IMR-90 (cell line): Measurements from ENCODE around the gene SLC9A9. TPM values are rescaled to one million over a fixed set of nuclear protein-coding genes. Genes with fewer than 3 reads are reported as not detected.

Source experiments
- ATAC-seq: fragments of 200-7000 bp; cut with Tn5 transposase; 2 replicates; pipeline ENCODE4 v1.9.1; 2020; ENCODE audit warnings: low read depth, mild to moderate bottlenecking, moderate library complexity
- BruUV-seq: library from RNA; stranded (reverse); fragments of 400-500 nt; replicated peaks from 2 replicates; lab custom pipeline; 2021; lab: Mats Ljungman, UMichigan
- CTCF ChIA-PET: fragments of 300-600 bp; formaldehyde crosslinking; extraction: SDS; loops from one replicate; lab custom pipeline; 2021; ENCODE audit warnings: antibody characterized with exemption; lab: Yijun Ruan, JAX
- POLR2A ChIA-PET: fragments of 300-600 bp; sonication (Branson Sonifier 250); formaldehyde crosslinking; loops from one replicate; lab custom pipeline; 2022; ENCODE audit warnings: antibody characterized with exemption; ENCODE audit not compliant: unreplicated experiment; lab: Charles Lee
- DNase-seq: peaks from one replicate; pipeline ENCODE4 v3.0.0; 2013
- H2AFZ ChIP-seq: replicated peaks from 2 replicates; pipeline ENCODE3; 2013; ENCODE audit warnings: low read length, mild to moderate bottlenecking; ENCODE audit not compliant: poor library complexity
- H2AK5ac ChIP-seq: 2 replicates; pipeline ENCODE4 v1.6.1; 2013; ENCODE audit warnings: low read depth, low read length, inconsistent platforms
- H2AK9ac ChIP-seq: replicated peaks from 2 replicates; pipeline ENCODE3; 2013; ENCODE audit warnings: mild to moderate bottlenecking, low read depth, low read length, moderate library complexity; ENCODE audit not compliant: poor library complexity
- H2BK120ac ChIP-seq: 2 replicates; pipeline ENCODE4 v1.6.1; 2013; ENCODE audit warnings: low read depth, low read length, inconsistent platforms
- H2BK15ac ChIP-seq: 3 replicates; pipeline ENCODE4 v1.6.1; 2013; ENCODE audit warnings: low read depth, low read length, inconsistent platforms
- H2BK20ac ChIP-seq: 2 replicates; pipeline ENCODE4 v1.6.1; 2013; ENCODE audit warnings: low read depth, mild to moderate bottlenecking, inconsistent platforms, low read length, moderate library complexity
- H2BK5ac ChIP-seq: 2 replicates; pipeline ENCODE4 v1.6.1; 2013; ENCODE audit warnings: mild to moderate bottlenecking, low read depth, low read length, inconsistent platforms; ENCODE audit not compliant: poor library complexity, severe bottlenecking
- H3K14ac ChIP-seq: replicated peaks from 2 replicates; pipeline ENCODE4 v1.6.1; 2013; ENCODE audit warnings: low read depth, low read length, inconsistent platforms
- H3K18ac ChIP-seq: 2 replicates; pipeline ENCODE4 v1.6.1; 2013; ENCODE audit warnings: low read depth, low read length, control low read depth
- H3K23ac ChIP-seq: 2 replicates; pipeline ENCODE4 v1.6.1; 2013; ENCODE audit warnings: low read depth, low read length, inconsistent platforms
- H3K27ac ChIP-seq: 2 replicates; pipeline ENCODE4 v1.5.1; 2013; ENCODE audit warnings: mild to moderate bottlenecking, control low read depth, low read length; ENCODE audit not compliant: insufficient read depth
- H3K27me3 ChIP-seq: 2 replicates; pipeline ENCODE4 v1.6.1; 2013; ENCODE audit warnings: low read length; ENCODE audit not compliant: control insufficient read depth, insufficient read depth
- H3K36me3 ChIP-seq: 2 replicates; pipeline ENCODE4 v1.6.1; 2013; ENCODE audit warnings: low read length, mixed read lengths; ENCODE audit not compliant: control insufficient read depth, insufficient read depth
- H3K4ac ChIP-seq: 2 replicates; pipeline ENCODE4 v1.6.1; 2013; ENCODE audit warnings: low read depth, low read length, inconsistent platforms
- H3K4me1 ChIP-seq: 2 replicates; pipeline ENCODE4 v1.6.1; 2013; ENCODE audit warnings: low read length, mixed read lengths; ENCODE audit not compliant: control insufficient read depth, insufficient read depth
- H3K4me2 ChIP-seq: 2 replicates; pipeline ENCODE4 v1.6.1; 2013; ENCODE audit warnings: low read depth, mild to moderate bottlenecking, control low read depth, low read length, moderate library complexity
- H3K4me3 ChIP-seq: 2 replicates; pipeline ENCODE4 v1.5.1; 2013; ENCODE audit warnings: low read depth, mild to moderate bottlenecking, control low read depth, low read length, moderate library complexity; ENCODE audit not compliant: insufficient read depth
- H3K56ac ChIP-seq: 2 replicates; pipeline ENCODE4 v1.6.1; 2013; ENCODE audit warnings: low read length, inconsistent platforms; ENCODE audit not compliant: insufficient read depth; ENCODE audit errors: extremely low read depth
- H3K79me1 ChIP-seq, 2 experiments: 2 replicates each; pipeline ENCODE4 v1.6.1; 2013; ENCODE audit warnings: low read length in 2 of 2, inconsistent platforms in 1 of 2, low read depth in 1 of 2
- H3K9ac ChIP-seq: 2 replicates; pipeline ENCODE4 v1.6.1; 2013; ENCODE audit warnings: low read depth, low read length, control low read depth
- H3K9me1 ChIP-seq: 2 replicates; pipeline ENCODE4 v1.6.1; 2013; ENCODE audit warnings: low read length, inconsistent platforms; ENCODE audit not compliant: insufficient read depth
- H3K9me3 ChIP-seq: 2 replicates; pipeline ENCODE4 v1.6.1; 2013; ENCODE audit warnings: low read length; ENCODE audit not compliant: control insufficient read depth, insufficient read depth
- H4K20me1 ChIP-seq: 2 replicates; pipeline ENCODE4 v1.6.1; 2013; ENCODE audit warnings: low read length, inconsistent platforms; ENCODE audit not compliant: insufficient read depth
- H4K5ac ChIP-seq: 2 replicates; pipeline ENCODE4 v1.6.1; 2013; ENCODE audit warnings: mild to moderate bottlenecking, low read depth, low read length, control low read depth
- H4K8ac ChIP-seq, 2 experiments: 2 replicates each; pipeline ENCODE4 v1.6.1; 2013; ENCODE audit warnings: low read depth in 2 of 2, low read length in 2 of 2, control low read depth in 1 of 2, inconsistent platforms in 1 of 2
- H4K91ac ChIP-seq: 2 replicates; pipeline ENCODE4 v1.6.1; 2013; ENCODE audit warnings: low read depth, low read length, inconsistent platforms; ENCODE audit not compliant: insufficient read depth
- CEBPB ChIP-seq: IDR thresholded peaks from 2 replicates; pipeline ENCODE4 v1.6.1; 2012; ENCODE audit warnings: low read depth, low read length, improper control_type of control experiment
- MAZ ChIP-seq: IDR thresholded peaks from 2 replicates; pipeline ENCODE4 v1.6.1; 2012; ENCODE audit warnings: low read depth, mild to moderate bottlenecking, low read length, improper control_type of control experiment, moderate library complexity, borderline replicate concordance
- POLR2A ChIP-seq: IDR thresholded peaks from 2 replicates; pipeline ENCODE4 v1.6.1; 2012; ENCODE audit warnings: mild to moderate bottlenecking, low read depth, low read length
- RAD21 ChIP-seq: IDR thresholded peaks from 2 replicates; pipeline ENCODE4 v1.6.1; 2012; ENCODE audit warnings: low read length, improper control_type of control experiment
- RCOR1 ChIP-seq: IDR thresholded peaks from 2 replicates; pipeline ENCODE4 v1.6.1; 2012; ENCODE audit warnings: mild to moderate bottlenecking, low read length, improper control_type of control experiment; ENCODE audit not compliant: insufficient replicate concordance
- RFX5 ChIP-seq: IDR thresholded peaks from 2 replicates; pipeline ENCODE4 v1.8.0; 2012; ENCODE audit warnings: low read depth, mild to moderate bottlenecking, low read length, moderate library complexity
- SMC3 ChIP-seq: fragments of 150-350 bp; IDR thresholded peaks from 2 replicates; pipeline ENCODE4 v1.6.1; 2016; ENCODE audit warnings: low read depth, mild to moderate bottlenecking, antibody characterized with exemption, low read length, moderate library complexity
- WGBS, 2 experiments: methylation state at CpG; one replicate each; pipeline versions ENCODE4 v1.1.5 to v1.1.7; 2013; ENCODE audit warnings: missing lambda C conversion rate in 2 of 2; ENCODE audit not compliant: insufficient read length in 1 of 2; ENCODE audit errors: extremely low coverage in 2 of 2; 5-methylcytosine and 5-hydroxymethylcytosine counted together
- dilution Hi-C: fragments of 300-500 bp; cut with HindIII; formaldehyde crosslinking; loops from one replicate; pipeline ENCODE4 v1.14.3; 2018; ENCODE audit warnings: low sequenced_read_pairs; ENCODE audit not compliant: unreplicated experiment
- in situ Hi-C: fragments of 300-500 bp; cut with MboI; formaldehyde crosslinking; loops from 3 replicates; pipeline ENCODE4 v1.14.3; 2019; ENCODE audit warnings: low sequenced_read_pairs, inconsistent platforms, mixed read lengths
- intact Hi-C: fragments of 100-400 bp; cut with micrococcal nuclease; formaldehyde crosslinking; loops from 2 replicates; pipeline ENCODE4 v1.10.0; 2022
- polyA plus RNA-seq, 3 experiments: library from polyadenylated mRNA; depleted of rRNA; stranded (reverse); fragments of >200 nt; gene quantifications; 2 replicates each; pipeline ENCODE4 v1.2.3, GENCODE V29; 2012; ENCODE audit warnings: low replicate concordance in 1 of 3
- total RNA-seq: library from RNA; depleted of rRNA; stranded (reverse); fragments of >200 nt; gene quantifications from 2 replicates; pipeline ENCODE4 v1.2.3, GENCODE V29; 2012
- TF ChIP-seq, protein P1 (sequence below): fragments of 150-350 bp; IDR thresholded peaks from 2 replicates; pipeline ENCODE4 v1.6.1; 2017; ENCODE audit warnings: mild to moderate bottlenecking, antibody characterized with exemption, low read length, low read depth
- TF ChIP-seq, protein P2 (sequence below): conservative IDR thresholded peaks from 2 replicates; pipeline ENCODE4 v1.5.1; 2012; ENCODE audit warnings: mild to moderate bottlenecking, low read depth, low read length, improper control_type of control experiment

The SLC9A9 gene
- total and polyA plus RNA-seq, 2 of the 4 experiments (the other 2 are of a cell fraction): 1.4 to 2.3 TPM

DNA sequence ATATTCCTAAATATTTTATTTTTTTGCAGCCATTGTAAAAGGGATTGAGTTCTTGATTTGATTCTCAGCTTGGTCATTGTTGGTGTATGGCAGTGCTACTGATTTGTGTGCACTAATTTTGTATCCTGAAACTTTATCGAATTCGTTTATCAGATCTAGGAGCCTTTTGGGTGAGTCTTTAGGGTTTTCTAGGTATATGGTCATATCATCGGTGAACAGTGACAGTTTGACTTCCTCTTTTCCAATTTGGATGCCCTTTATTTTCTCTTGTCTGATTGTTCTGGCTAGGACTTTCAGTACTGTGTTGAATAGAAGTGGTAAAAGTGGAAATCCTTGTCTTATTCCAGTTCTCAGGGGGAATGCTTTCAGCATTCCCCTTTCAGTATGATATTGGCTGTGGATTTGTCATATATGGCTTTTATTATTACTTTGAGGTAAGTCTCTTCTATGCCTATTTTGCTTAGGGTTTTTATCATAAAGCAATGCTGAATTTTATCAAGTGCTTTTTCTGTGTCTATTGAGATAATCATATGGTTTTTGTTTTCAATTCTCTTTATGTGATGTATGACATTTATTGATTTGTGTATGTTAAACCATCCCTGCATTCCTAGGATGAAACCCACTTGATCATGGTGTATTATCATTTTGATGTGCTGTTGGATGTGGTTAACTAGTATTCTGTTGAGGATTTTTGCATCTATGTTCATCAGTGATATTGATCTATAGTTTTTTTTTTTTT is 11.4 kb upstream of the SLC9A9 start:
- DNase-seq (no peak), ATAC-seq (no peak)
- H3K27ac ChIP-seq: no peak overlapping the region
- ChIA-PET CTCF (no interaction called here), POLR2A (no interaction called here)
- intact Hi-C loops (no loop called here), dilution Hi-C loops (no loop called here), in situ Hi-C loops (no loop called here)
- no peak overlapping the region for H2BK120ac ChIP-seq
- H3K9ac ChIP-seq: no peak overlapping the region
- no peaks in the 10 kb centered on the region for H3K36me3 ChIP-seq
- no peak overlapping the region for H4K5ac ChIP-seq
- H2AK5ac ChIP-seq: no peak overlapping the region
- no peak overlapping the region for H3K56ac ChIP-seq
- no peak overlapping the region for H2BK5ac ChIP-seq
- no peaks in the 10 kb centered on the region for H3K4me1 ChIP-seq
- no peak overlapping the region for H3K18ac ChIP-seq
- H2AK9ac ChIP-seq: no peak overlapping the region
- no peaks in the 10 kb centered on the region for H4K20me1 ChIP-seq
- BruUV-seq: no TSS peak
- H2AFZ ChIP-seq: no peak overlapping the region
- no CpG with 5 or more reads among the region's 3 CpGs for WGBS, 2 experiments
- no peaks in the 10 kb centered on the region for H3K9me3 ChIP-seq
- no peaks in the 10 kb centered on the region for H3K9me1 ChIP-seq
- H4K91ac ChIP-seq: no peak overlapping the region
- H3K4ac ChIP-seq: no peak overlapping the region
- H3K27me3 ChIP-seq: no peaks in the 10 kb centered on the region
- no peak overlapping the region for H2BK20ac ChIP-seq
- H2BK15ac ChIP-seq: no peak overlapping the region
- H3K79me1 ChIP-seq: no peaks in the 10 kb centered on the region
- no peak overlapping the region for H3K4me2 ChIP-seq
- H3K4me3 ChIP-seq: no peak overlapping the region
- no peak overlapping the region for H4K8ac ChIP-seq
- no peak overlapping the region for H3K23ac ChIP-seq
- TF ChIP-seq, protein P1, sequence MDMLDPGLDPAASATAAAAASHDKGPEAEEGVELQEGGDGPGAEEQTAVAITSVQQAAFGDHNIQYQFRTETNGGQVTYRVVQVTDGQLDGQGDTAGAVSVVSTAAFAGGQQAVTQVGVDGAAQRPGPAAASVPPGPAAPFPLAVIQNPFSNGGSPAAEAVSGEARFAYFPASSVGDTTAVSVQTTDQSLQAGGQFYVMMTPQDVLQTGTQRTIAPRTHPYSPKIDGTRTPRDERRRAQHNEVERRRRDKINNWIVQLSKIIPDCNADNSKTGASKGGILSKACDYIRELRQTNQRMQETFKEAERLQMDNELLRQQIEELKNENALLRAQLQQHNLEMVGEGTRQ: no peak
- no peak for TF ChIP-seq MAZ
- TF ChIP-seq RAD21: no peak
- no peak for TF ChIP-seq RFX5
- TF ChIP-seq RCOR1: no peak
- no peak for TF ChIP-seq POLR2A
- TF ChIP-seq CEBPB: no peak
- TF ChIP-seq SMC3: no peak
- TF ChIP-seq, protein P2, sequence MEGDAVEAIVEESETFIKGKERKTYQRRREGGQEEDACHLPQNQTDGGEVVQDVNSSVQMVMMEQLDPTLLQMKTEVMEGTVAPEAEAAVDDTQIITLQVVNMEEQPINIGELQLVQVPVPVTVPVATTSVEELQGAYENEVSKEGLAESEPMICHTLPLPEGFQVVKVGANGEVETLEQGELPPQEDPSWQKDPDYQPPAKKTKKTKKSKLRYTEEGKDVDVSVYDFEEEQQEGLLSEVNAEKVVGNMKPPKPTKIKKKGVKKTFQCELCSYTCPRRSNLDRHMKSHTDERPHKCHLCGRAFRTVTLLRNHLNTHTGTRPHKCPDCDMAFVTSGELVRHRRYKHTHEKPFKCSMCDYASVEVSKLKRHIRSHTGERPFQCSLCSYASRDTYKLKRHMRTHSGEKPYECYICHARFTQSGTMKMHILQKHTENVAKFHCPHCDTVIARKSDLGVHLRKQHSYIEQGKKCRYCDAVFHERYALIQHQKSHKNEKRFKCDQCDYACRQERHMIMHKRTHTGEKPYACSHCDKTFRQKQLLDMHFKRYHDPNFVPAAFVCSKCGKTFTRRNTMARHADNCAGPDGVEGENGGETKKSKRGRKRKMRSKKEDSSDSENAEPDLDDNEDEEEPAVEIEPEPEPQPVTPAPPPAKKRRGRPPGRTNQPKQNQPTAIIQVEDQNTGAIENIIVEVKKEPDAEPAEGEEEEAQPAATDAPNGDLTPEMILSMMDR: no peak
- no peak overlapping the region for H3K14ac ChIP-seq
